Loucy (cell line): ENCODE data around the gene MICAL3.

Experiments
- H2AFZ ChIP-seq: fragments of 200-600 bp; sonication (generic); 2 replicates; pipeline ENCODE4 v1.6.0; 2016; ENCODE audit warnings: antibody characterized with exemption, mild to moderate bottlenecking, low read length, moderate library complexity
- H3F3A ChIP-seq: fragments of 200-600 bp; 2 replicates; pipeline ENCODE4 v1.6.0; 2016; ENCODE audit warnings: antibody characterized with exemption, low read depth, mild to moderate bottlenecking
- H3K27me3 ChIP-seq: fragments of 200-600 bp; sonication (generic); 2 replicates; pipeline ENCODE4 v1.6.1; 2014; ENCODE audit warnings: low read length, mild to moderate bottlenecking; ENCODE audit not compliant: insufficient read depth, poor library complexity, severe bottlenecking
- H3K36me3 ChIP-seq: fragments of 200-600 bp; sonication (generic); 2 replicates; pipeline ENCODE4 v1.6.1; 2016; ENCODE audit warnings: low read length; ENCODE audit not compliant: insufficient read depth
- H3K4me1 ChIP-seq: fragments of 200-600 bp; sonication (generic); 2 replicates; pipeline ENCODE4 v1.5.1; 2014; ENCODE audit warnings: low read length, mild to moderate bottlenecking; ENCODE audit not compliant: insufficient read depth, poor library complexity, severe bottlenecking
- H3K4me2 ChIP-seq: fragments of 200-600 bp; sonication (generic); 2 replicates; pipeline ENCODE4 v1.6.0; 2014; ENCODE audit warnings: antibody characterized with exemption, low read length, low read depth, mild to moderate bottlenecking; ENCODE audit not compliant: poor library complexity, severe bottlenecking
- H3K4me3 ChIP-seq: fragments of 200-600 bp; sonication (generic); 2 replicates; pipeline ENCODE4 v1.5.1; 2014; ENCODE audit warnings: low read length, mild to moderate bottlenecking, mixed read lengths; ENCODE audit not compliant: poor library complexity, severe bottlenecking
- H3K79me2 ChIP-seq: fragments of 200-600 bp; sonication (generic); 2 replicates; pipeline ENCODE4 v1.6.1; 2014; ENCODE audit warnings: low read length; ENCODE audit not compliant: insufficient read depth
- H3K9ac ChIP-seq: fragments of 200-600 bp; sonication (generic); 2 replicates; pipeline ENCODE4 v1.6.0; 2014; ENCODE audit warnings: mild to moderate bottlenecking, low read depth, low read length, moderate library complexity; ENCODE audit not compliant: poor library complexity, severe bottlenecking
- H3K9me2 ChIP-seq: fragments of 200-600 bp; sonication (generic); replicated peaks from 2 replicates; pipeline ENCODE4 v1.6.1; 2016; ENCODE audit warnings: low read depth, low read length, mixed read lengths
- H3K9me3 ChIP-seq: fragments of 200-600 bp; sonication (generic); 2 replicates; pipeline ENCODE4 v1.6.1; 2014; ENCODE audit warnings: mild to moderate bottlenecking, antibody characterized with exemption, low read length, low read depth; ENCODE audit not compliant: insufficient read depth
- H4K20me1 ChIP-seq: fragments of 200-600 bp; sonication (generic); 2 replicates; pipeline ENCODE4 v1.6.0; 2014; ENCODE audit warnings: antibody characterized with exemption, low read length, mild to moderate bottlenecking; ENCODE audit not compliant: insufficient read depth, poor library complexity, severe bottlenecking
- CTCF ChIP-seq: fragments of 200-600 bp; sonication (generic); conservative IDR thresholded peaks from 2 replicates; pipeline ENCODE4 v1.5.1; 2014; ENCODE audit warnings: mild to moderate bottlenecking, antibody characterized with exemption, low read length
- EZH2phosphoT487 ChIP-seq: fragments of 200-600 bp; IDR thresholded peaks from 2 replicates; pipeline ENCODE4 v1.6.1; 2018; ENCODE audit warnings: antibody characterized with exemption, mild to moderate bottlenecking, moderate library complexity, borderline replicate concordance

The MICAL3 gene

DNA sequence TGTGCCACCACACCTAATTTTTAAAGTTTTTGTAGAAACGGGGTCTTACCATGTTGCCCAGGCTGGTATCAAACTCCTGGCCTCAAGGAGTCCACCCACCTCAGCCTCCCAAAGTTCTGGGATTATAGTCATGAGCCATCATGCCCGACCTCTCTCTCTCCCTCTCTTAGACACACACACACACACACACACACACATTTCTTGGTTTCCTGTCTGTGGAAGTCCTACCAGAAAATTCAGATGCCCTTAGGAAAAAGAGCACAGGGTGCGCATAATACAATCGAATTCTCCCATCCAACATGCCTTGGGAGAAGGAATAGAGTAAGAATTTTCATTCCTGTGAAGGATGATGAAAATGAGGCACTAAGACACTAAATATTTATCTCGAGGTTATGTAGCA lies 10.4 kb downstream of the MICAL3 start:
- no peak overlapping the region for H3K4me2 ChIP-seq
- H4K20me1 ChIP-seq: no peaks in the 10 kb centered on the region
- TF ChIP-seq CTCF (no peak), EZH2phosphoT487 (no peak)
- no peaks in the 10 kb centered on the region for H3K79me2 ChIP-seq
- no peaks in the 10 kb centered on the region for H3F3A ChIP-seq
- no peak overlapping the region for H2AFZ ChIP-seq
- H3K9me3 ChIP-seq: no peaks in the 10 kb centered on the region
- H3K4me1 ChIP-seq: no peaks in the 10 kb centered on the region
- H3K27me3 ChIP-seq: no peaks in the 10 kb centered on the region
- H3K9ac ChIP-seq: no peak overlapping the region
- H3K4me3 ChIP-seq: no peak overlapping the region
- no peaks in the 10 kb centered on the region for H3K9me2 ChIP-seq
- H3K36me3 ChIP-seq: no peaks in the 10 kb centered on the region

GRCh38 chr22:18013436-18013835 lies 10.9 kb downstream of the MICAL3 start:
- H3K4me1 ChIP-seq: no peaks in the 10 kb centered on the region
- no peak overlapping the region for H2AFZ ChIP-seq
- H3K9me3 ChIP-seq: no peaks in the 10 kb centered on the region
- H3K36me3 ChIP-seq: no peaks in the 10 kb centered on the region
- no peaks in the 10 kb centered on the region for H3K27me3 ChIP-seq
- H3K9ac ChIP-seq: no peak overlapping the region
- no peaks in the 10 kb centered on the region for H3F3A ChIP-seq
- no peak overlapping the region for H3K4me2 ChIP-seq
- no peaks in the 10 kb centered on the region for H3K9me2 ChIP-seq
- no peaks in the 10 kb centered on the region for H4K20me1 ChIP-seq
- no peak overlapping the region for H3K4me3 ChIP-seq
- TF ChIP-seq CTCF: no peak
- no peaks in the 10 kb centered on the region for H3K79me2 ChIP-seq

DNA sequence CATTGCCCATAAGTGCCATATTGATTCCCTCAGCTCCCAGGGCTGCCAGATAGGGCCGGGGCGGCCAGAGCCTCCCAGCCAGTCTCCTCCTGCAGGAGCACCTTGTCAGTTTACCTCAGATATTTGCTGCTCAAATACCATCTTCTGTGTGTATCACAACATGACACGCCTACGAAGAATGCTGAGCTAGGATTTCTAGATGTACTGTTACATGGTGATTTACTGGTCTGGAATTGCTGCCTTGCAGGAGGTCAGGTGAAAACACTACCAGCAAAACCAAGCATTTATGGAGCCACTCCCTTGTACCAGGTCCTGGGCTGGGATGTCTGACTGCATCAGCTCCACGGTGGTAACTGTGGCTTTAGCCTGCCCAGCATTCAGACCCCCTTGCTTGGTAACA lies 11.8 kb downstream of the MICAL3 start:
- Histone ChIP-seq H4K20me1 (no peaks in the 10 kb centered on the region), H3K36me3 (no peaks in the 10 kb centered on the region), H3K4me3 (no peak overlapping the region), H3K4me1 (no peaks in the 10 kb centered on the region), H3F3A (no peaks in the 10 kb centered on the region), H3K9ac (no peak overlapping the region), H2AFZ (no peak overlapping the region), H3K27me3 (no peaks in the 10 kb centered on the region), H3K9me2 (no peaks in the 10 kb centered on the region), H3K4me2 (no peak overlapping the region), H3K79me2 (no peaks in the 10 kb centered on the region), H3K9me3 (no peaks in the 10 kb centered on the region)
- TF ChIP-seq CTCF: no peak
- TF ChIP-seq EZH2phosphoT487: no peak
